MM.1S (cell line): ENCODE results near the gene GARIN5A.

Experiments used
- DNase-seq: peaks from one replicate; pipeline ENCODE4 v3.0.0-alpha.2; 2015
- H2AFZ ChIP-seq: fragments of 300-600 bp; sonication (generic); 2 replicates; pipeline ENCODE4 v1.6.0; 2016; ENCODE audit warnings: antibody characterized with exemption, low read length
- H3F3A ChIP-seq: fragments of 300-600 bp; sonication (generic); 2 replicates; pipeline ENCODE4 v1.6.1; 2016; ENCODE audit warnings: mild to moderate bottlenecking, antibody characterized with exemption, low read length, moderate library complexity, mixed read lengths; ENCODE audit not compliant: insufficient read depth
- H3K27ac ChIP-seq: fragments of 300-600 bp; sonication (generic); 2 replicates; pipeline ENCODE4 v1.5.1; 2016; ENCODE audit warnings: mild to moderate bottlenecking, low read length
- H3K27me3 ChIP-seq: fragments of 300-600 bp; sonication (generic); replicated peaks from 2 replicates; pipeline ENCODE4 v1.6.0; 2016; ENCODE audit warnings: low read length; ENCODE audit not compliant: insufficient read depth
- H3K36me3 ChIP-seq: fragments of 300-600 bp; sonication (generic); replicated peaks from 2 replicates; pipeline ENCODE4 v1.6.1; 2016; ENCODE audit warnings: mild to moderate bottlenecking, low read length, mixed read lengths; ENCODE audit not compliant: insufficient read depth
- H3K4me1 ChIP-seq: fragments of 300-600 bp; sonication (generic); 2 replicates; pipeline ENCODE4 v1.6.1; 2016; ENCODE audit warnings: low read length, mixed read lengths
- H3K4me2 ChIP-seq: fragments of 300-600 bp; sonication (generic); 2 replicates; pipeline ENCODE4 v1.6.0; 2016; ENCODE audit warnings: low read depth, low read length
- H3K4me3 ChIP-seq: fragments of 300-600 bp; sonication (generic); 2 replicates; pipeline ENCODE4 v1.5.1; 2016; ENCODE audit warnings: low read length, mixed read lengths
- H3K79me2 ChIP-seq: fragments of 300-600 bp; sonication (generic); 2 replicates; pipeline ENCODE4 v1.6.1; 2016; ENCODE audit warnings: mixed run types, low read length, mixed read lengths
- H3K9ac ChIP-seq: fragments of 300-600 bp; sonication (generic); 2 replicates; pipeline ENCODE4 v1.6.1; 2016; ENCODE audit warnings: low read length, mixed read lengths
- H3K9me2 ChIP-seq: fragments of 300-600 bp; sonication (generic); replicated peaks from 2 replicates; pipeline ENCODE4 v1.6.1; 2016; ENCODE audit warnings: mild to moderate bottlenecking, low read length, mixed read lengths; ENCODE audit not compliant: insufficient read depth
- H3K9me3 ChIP-seq: fragments of 300-600 bp; sonication (generic); replicated peaks from 2 replicates; pipeline ENCODE4 v1.6.1; 2016; ENCODE audit warnings: mild to moderate bottlenecking, low read length, mixed read lengths; ENCODE audit not compliant: insufficient read depth
- H4K20me1 ChIP-seq: fragments of 300-600 bp; sonication (generic); 2 replicates; pipeline ENCODE4 v1.6.1; 2016; ENCODE audit warnings: mild to moderate bottlenecking, low read length, moderate library complexity, mixed read lengths; ENCODE audit not compliant: insufficient read depth
- EZH2 ChIP-seq: fragments of 300-600 bp; sonication (generic); optimal IDR thresholded peaks from 2 replicates; pipeline ENCODE3; 2017; ENCODE audit warnings: low read depth, mild to moderate bottlenecking, antibody characterized with exemption, low read length, mixed read lengths
- EZH2phosphoT487 ChIP-seq: fragments of 300-600 bp; sonication (generic); IDR thresholded peaks from 2 replicates; pipeline ENCODE4 v1.6.1; 2018; ENCODE audit warnings: antibody characterized with exemption, low read length
- TF ChIP-seq, protein P1 (sequence below): fragments of 300-600 bp; sonication (generic); IDR thresholded peaks from 2 replicates; pipeline ENCODE4 v1.5.1; 2016; ENCODE audit warnings: antibody characterized with exemption, low read length, mixed read lengths

The GARIN5A gene

DNA sequence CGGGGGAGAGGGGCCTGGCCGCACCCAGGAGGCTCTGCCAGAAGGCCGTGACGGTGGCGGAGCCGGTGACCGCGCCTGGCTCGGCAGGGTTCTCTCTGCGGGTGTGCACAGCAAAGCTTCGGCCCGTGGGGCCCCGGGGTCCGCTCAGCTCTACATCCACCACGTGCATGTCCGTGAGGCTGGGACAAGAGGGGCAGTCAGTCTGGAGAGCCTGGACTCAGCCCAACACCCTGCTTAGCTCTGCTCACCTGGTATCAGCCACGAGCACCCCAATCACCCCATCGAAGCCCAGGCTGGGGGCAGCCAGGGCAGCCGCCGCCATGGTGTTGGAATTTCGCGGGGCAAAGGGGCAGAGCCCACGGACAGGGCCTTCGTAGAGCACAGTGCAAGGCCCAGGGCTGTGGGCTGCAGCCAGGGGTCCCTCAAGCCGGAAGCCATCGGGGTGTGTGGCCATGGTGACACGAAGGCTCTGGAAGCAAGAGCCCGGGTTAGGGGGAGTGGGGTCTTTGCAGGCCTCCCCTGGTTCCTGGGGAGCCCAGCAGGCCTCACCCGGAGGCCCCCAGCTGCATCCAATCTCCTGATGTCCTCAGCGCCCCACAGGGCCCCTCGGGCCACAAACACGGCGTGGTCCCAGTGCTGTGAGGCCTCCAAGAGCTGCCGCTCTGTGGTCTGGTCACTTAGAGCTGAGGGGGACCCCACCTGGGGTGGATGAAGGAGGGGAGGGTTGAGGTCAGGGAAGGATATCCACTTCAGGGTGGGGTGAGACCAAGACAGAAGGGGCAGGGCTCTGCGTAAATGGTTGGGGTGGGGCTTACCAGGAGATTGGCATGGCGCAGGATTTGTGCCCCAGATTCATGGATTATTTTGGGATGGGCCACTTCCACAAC is 35.7 kb upstream of the GARIN5A start:
- Histone ChIP-seq H2AFZ (peak overlapping the region; percentile 88; the same call in 1 of the 2 replicates), H3K9me3 (no peaks in the 10 kb centered on the region), H3F3A (no peaks in the 10 kb centered on the region), H3K27me3 (no peaks in the 10 kb centered on the region), H3K4me2 (peak overlapping the region; percentile 56; the same call in 1 of the 2 replicates), H3K9me2 (no peaks in the 10 kb centered on the region), H3K36me3 (no peaks in the 10 kb centered on the region), H3K27ac (no peak overlapping the region), H3K79me2 (no peaks in the 10 kb centered on the region), H3K4me3 (no peak overlapping the region), H3K9ac (no peak overlapping the region), H4K20me1 (no peaks in the 10 kb centered on the region), H3K4me1 (0 out of 2 replicates have a peak, but pooled peaks cover 4% of the 10 kb centered on the region)
- DNase-seq = no peak
- TF ChIP-seq, protein P1, sequence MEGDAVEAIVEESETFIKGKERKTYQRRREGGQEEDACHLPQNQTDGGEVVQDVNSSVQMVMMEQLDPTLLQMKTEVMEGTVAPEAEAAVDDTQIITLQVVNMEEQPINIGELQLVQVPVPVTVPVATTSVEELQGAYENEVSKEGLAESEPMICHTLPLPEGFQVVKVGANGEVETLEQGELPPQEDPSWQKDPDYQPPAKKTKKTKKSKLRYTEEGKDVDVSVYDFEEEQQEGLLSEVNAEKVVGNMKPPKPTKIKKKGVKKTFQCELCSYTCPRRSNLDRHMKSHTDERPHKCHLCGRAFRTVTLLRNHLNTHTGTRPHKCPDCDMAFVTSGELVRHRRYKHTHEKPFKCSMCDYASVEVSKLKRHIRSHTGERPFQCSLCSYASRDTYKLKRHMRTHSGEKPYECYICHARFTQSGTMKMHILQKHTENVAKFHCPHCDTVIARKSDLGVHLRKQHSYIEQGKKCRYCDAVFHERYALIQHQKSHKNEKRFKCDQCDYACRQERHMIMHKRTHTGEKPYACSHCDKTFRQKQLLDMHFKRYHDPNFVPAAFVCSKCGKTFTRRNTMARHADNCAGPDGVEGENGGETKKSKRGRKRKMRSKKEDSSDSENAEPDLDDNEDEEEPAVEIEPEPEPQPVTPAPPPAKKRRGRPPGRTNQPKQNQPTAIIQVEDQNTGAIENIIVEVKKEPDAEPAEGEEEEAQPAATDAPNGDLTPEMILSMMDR = no peak
- no peak for TF ChIP-seq EZH2
- no peak for TF ChIP-seq EZH2phosphoT487

- Histone ChIP-seq H3K79me2 (no peaks in the 10 kb centered on the region), H3K36me3 (no peaks in the 10 kb centered on the region), H3K9me2 (no peaks in the 10 kb centered on the region), H3K27ac (peak within 1 kb of the TSS; percentile 15; the same call in 1 of the 2 replicates), H3K4me1 (0 out of 2 replicates have a peak, but pooled peaks cover 4% of the 10 kb centered on the region), H3K4me3 (peak within 1 kb of the TSS; percentile 84), H3K4me2 (peak within 1 kb of the TSS; percentile 87), H3K27me3 (no peaks in the 10 kb centered on the region), H3K9ac (peak within 1 kb of the TSS; percentile 63), H2AFZ (peak within 1 kb of the TSS; percentile 88), H3K9me3 (no peaks in the 10 kb centered on the region), H3F3A (no peaks in the 10 kb centered on the region), H4K20me1 (no peaks in the 10 kb centered on the region)
- TF ChIP-seq EZH2phosphoT487 = no peak
- TF ChIP-seq, protein P1 = no peak
- TF ChIP-seq EZH2 = no peak
- peak; percentile 99 for DNase-seq
Measured at GRCh38 chr19:50511069-50511822, 34.6 kb upstream of the GARIN5A start, which contains the start of gene JOSD2. JOSD2 (minus strand) TSS chr19:50511191; CDS start chr19:50510431, 760 bp downstream.

DNA sequence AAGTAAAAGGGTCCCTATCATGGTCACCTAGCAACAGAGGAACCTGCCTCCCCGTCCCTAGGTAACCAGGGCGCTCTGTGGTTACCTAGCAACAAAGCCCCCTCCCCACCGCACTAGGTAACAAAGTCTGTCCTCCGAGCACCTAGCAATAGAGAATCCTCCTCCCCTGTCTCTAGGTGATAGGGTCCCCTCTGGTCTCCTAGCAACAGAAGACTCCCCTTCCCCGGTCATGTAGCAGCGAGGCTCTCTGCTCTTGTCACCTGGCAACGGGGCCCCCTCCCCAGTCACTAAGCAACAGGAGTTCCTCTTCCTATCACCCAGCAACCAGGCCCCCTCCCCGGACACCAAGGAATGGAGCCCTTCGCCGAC is 34.0 kb upstream of the GARIN5A start:
- H3K9ac ChIP-seq = peak overlapping the region; percentile 63
- no peaks in the 10 kb centered on the region for H3F3A ChIP-seq
- H3K9me3 ChIP-seq = no peaks in the 10 kb centered on the region
- H3K27me3 ChIP-seq = no peaks in the 10 kb centered on the region
- no peak for DNase-seq
- H3K9me2 ChIP-seq = no peaks in the 10 kb centered on the region
- no peaks in the 10 kb centered on the region for H3K79me2 ChIP-seq
- no peak for TF ChIP-seq EZH2phosphoT487
- H3K4me3 ChIP-seq = peak overlapping the region; percentile 84
- no peaks in the 10 kb centered on the region for H4K20me1 ChIP-seq
- H3K27ac ChIP-seq = no peak overlapping the region; the same call in 1 of the 2 replicates
- peak overlapping the region; percentile 81 for H2AFZ ChIP-seq
- no peaks in the 10 kb centered on the region for H3K36me3 ChIP-seq
- H3K4me2 ChIP-seq = peak overlapping the region; percentile 87
- H3K4me1 ChIP-seq = 0 out of 2 replicates have a peak, but pooled peaks cover 4% of the 10 kb centered on the region
